Panc1 (cell line): Measurements from ENCODE around the gene DPM2. TPM values are rescaled to one million over a fixed set of nuclear protein-coding genes. Genes with fewer than 3 reads are reported as not detected.
A peak's percentile ranks its signal among the peaks of the same experiment; 100 is the strongest.

Experiments used
- ATAC-seq: fragments of 200-7000 bp; cut with Tn5 transposase; 2 replicates; pipeline ENCODE4 v1.9.1; 2020; ENCODE audit warnings: mild to moderate bottlenecking, moderate library complexity
- BruUV-seq: library from RNA; stranded (reverse); fragments of 400-500 nt; replicated peaks from 2 replicates; lab custom pipeline; 2021; lab: Mats Ljungman, UMichigan
- CTCF ChIA-PET: fragments of 300-600 bp; sonication (Branson Sonifier 250); formaldehyde crosslinking; loops from one replicate; lab custom pipeline; 2022; ENCODE audit warnings: antibody characterized with exemption; lab: Charles Lee
- POLR2A ChIA-PET: fragments of 300-600 bp; sonication (Branson Sonifier 250); formaldehyde crosslinking; loops from one replicate; lab custom pipeline; 2022; ENCODE audit warnings: antibody characterized with exemption; lab: Charles Lee
- DNase-seq: peaks from one replicate; pipeline ENCODE4 v3.0.0-alpha.2; 2010; ENCODE audit warnings: low read depth, low spot score
- H3K27ac ChIP-seq: 2 replicates; pipeline ENCODE4 v1.5.1; 2011; ENCODE audit warnings: mild to moderate bottlenecking, low read length, inconsistent platforms
- H3K27me3 ChIP-seq: fragments of 200-500 bp; sonication (Bioruptor generic); 2 replicates; pipeline ENCODE4 v1.6.0; 2014; ENCODE audit warnings: low read length, inconsistent platforms; ENCODE audit not compliant: control insufficient read depth, insufficient read depth
- H3K36me3 ChIP-seq: fragments of 200-500 bp; sonication (Bioruptor generic); 2 replicates; pipeline ENCODE4 v1.5.1; 2014; ENCODE audit warnings: inconsistent platforms, mild to moderate bottlenecking, low read length, moderate library complexity; ENCODE audit not compliant: control insufficient read depth, insufficient read depth
- H3K4me1 ChIP-seq: 2 replicates; pipeline ENCODE4 v1.5.1; 2011; ENCODE audit warnings: inconsistent platforms, mild to moderate bottlenecking, low read length, moderate library complexity; ENCODE audit not compliant: control insufficient read depth, insufficient read depth
- H3K4me3 ChIP-seq, 2 experiments: 2 replicates each; pipeline ENCODE4 v1.5.1; 2011 to 2012; ENCODE audit warnings: low read depth in 2 of 2, low read length in 2 of 2, mild to moderate bottlenecking in 2 of 2, inconsistent platforms in 1 of 2, moderate library complexity in 1 of 2
- H3K9me3 ChIP-seq: fragments of 200-500 bp; sonication (Bioruptor generic); 2 replicates; pipeline ENCODE4 v1.5.1; 2014; ENCODE audit warnings: low read depth, mild to moderate bottlenecking, inconsistent platforms, low read length, moderate library complexity; ENCODE audit not compliant: control insufficient read depth, insufficient read depth
- POLR2AphosphoS5 ChIP-seq: IDR thresholded peaks from 2 replicates; pipeline ENCODE4 v1.6.1; 2012; ENCODE audit warnings: mild to moderate bottlenecking, low read depth, low read length, moderate library complexity
- SIN3A ChIP-seq: IDR thresholded peaks from 2 replicates; pipeline ENCODE4 v1.6.1; 2012; ENCODE audit warnings: low read depth, mild to moderate bottlenecking, low read length, moderate library complexity, borderline replicate concordance; ENCODE audit not compliant: insufficient read depth
- TCF7L2 ChIP-seq: IDR thresholded peaks from 2 replicates; pipeline ENCODE4 v1.6.1; 2011; ENCODE audit warnings: mild to moderate bottlenecking, low read depth, low read length, inconsistent platforms
- in situ Hi-C: cut with HindIII; loops from 2 replicates; pipeline ENCODE4 v1.10.0; 2016; ENCODE audit warnings: low sequenced_read_pairs, low pct_unique_long_range_greater_than_20kb
- intact Hi-C: fragments of 100-400 bp; cut with micrococcal nuclease; formaldehyde crosslinking; loops from one replicate; pipeline ENCODE4 v1.10.0; 2022; ENCODE audit not compliant: unreplicated experiment
- total RNA-seq: library from RNA; stranded (reverse); gene quantifications from one replicate; pipeline ENCODE4 v1.2.1, GENCODE V29; 2021; ENCODE audit not compliant: unreplicated experiment
- TF ChIP-seq, protein P1 (sequence below), 2 experiments: IDR thresholded peaks; 2 replicates each; pipeline ENCODE4 v1.6.1; 2011 to 2012; ENCODE audit warnings: low read depth in 2 of 2, control low read depth in 1 of 2, low read length in 1 of 2, mild to moderate bottlenecking in 1 of 2, moderate library complexity in 1 of 2; ENCODE audit not compliant: insufficient read depth in 1 of 2
- TF ChIP-seq, protein P2 (sequence below): fragments of 450-650 bp; IDR thresholded peaks from 2 replicates; pipeline ENCODE4 v1.5.1; 2017; ENCODE audit warnings: mild to moderate bottlenecking

DPM2 gene
- total RNA-seq, 1 experiment from 2014 or later: 58.7 TPM

DNA sequence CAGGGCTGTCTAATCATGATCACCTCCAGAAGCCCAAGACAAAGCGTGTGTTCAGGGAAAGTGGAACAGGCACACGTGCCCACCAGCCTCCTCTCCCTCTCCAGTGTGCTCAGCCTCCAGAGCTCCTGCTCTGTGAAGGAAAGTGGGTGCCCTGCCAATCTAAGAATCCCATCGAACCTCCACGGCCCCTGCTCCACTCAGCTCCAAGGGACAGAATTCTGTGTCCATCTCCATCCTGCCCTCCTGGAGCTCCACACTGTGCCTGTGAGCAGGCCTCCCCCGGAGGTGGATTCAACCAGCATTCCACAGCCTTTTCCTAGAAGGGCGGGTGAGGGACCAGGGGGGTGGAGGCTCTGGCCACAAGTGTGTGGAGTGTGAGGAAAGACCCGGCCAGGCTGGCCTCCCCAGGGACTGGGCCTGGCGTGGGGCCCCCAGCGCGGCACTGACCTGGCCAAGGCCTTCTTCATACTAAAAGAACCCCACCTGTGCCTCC, 37.2 kb upstream of the DPM2 start:
- no peak for ATAC-seq
- intact Hi-C loops: loop anchor here (5.0 kb wide), 2 partner anchors 33 to 52 kb away; no protein-coding TSS in a partner anchor
- ChIA-PET CTCF (no interaction called here), POLR2A (interaction anchor here (0.6 kb wide), 1 partner anchor 11 kb away, joined by 3 read pairs; no protein-coding TSS in a partner anchor)
- Histone ChIP-seq H3K27ac (peak overlapping the region; percentile 94), H3K27me3 (no peaks in the 10 kb centered on the region), H3K36me3 (no peaks in the 10 kb centered on the region; the same call in none of the 2 replicates), H3K4me3 (peak overlapping the region; percentile 94 to 98), H3K4me1 (peaks cover 50% of the 10 kb centered on the region), H3K9me3 (no peaks in the 10 kb centered on the region)
- no TSS peak for BruUV-seq
- no peak for DNase-seq
- in situ Hi-C loops: no loop called here
- TF ChIP-seq TCF7L2 (no peak), SIN3A (no peak), POLR2AphosphoS5 (no peak)
- TF ChIP-seq, protein P1, sequence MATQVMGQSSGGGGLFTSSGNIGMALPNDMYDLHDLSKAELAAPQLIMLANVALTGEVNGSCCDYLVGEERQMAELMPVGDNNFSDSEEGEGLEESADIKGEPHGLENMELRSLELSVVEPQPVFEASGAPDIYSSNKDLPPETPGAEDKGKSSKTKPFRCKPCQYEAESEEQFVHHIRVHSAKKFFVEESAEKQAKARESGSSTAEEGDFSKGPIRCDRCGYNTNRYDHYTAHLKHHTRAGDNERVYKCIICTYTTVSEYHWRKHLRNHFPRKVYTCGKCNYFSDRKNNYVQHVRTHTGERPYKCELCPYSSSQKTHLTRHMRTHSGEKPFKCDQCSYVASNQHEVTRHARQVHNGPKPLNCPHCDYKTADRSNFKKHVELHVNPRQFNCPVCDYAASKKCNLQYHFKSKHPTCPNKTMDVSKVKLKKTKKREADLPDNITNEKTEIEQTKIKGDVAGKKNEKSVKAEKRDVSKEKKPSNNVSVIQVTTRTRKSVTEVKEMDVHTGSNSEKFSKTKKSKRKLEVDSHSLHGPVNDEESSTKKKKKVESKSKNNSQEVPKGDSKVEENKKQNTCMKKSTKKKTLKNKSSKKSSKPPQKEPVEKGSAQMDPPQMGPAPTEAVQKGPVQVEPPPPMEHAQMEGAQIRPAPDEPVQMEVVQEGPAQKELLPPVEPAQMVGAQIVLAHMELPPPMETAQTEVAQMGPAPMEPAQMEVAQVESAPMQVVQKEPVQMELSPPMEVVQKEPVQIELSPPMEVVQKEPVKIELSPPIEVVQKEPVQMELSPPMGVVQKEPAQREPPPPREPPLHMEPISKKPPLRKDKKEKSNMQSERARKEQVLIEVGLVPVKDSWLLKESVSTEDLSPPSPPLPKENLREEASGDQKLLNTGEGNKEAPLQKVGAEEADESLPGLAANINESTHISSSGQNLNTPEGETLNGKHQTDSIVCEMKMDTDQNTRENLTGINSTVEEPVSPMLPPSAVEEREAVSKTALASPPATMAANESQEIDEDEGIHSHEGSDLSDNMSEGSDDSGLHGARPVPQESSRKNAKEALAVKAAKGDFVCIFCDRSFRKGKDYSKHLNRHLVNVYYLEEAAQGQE (IDR thresholded peaks at IDR 0.05; ENCODE audit: insufficient read depth in 1 of 2, low read depth in 2 of 2, low read length in 1 of 2): no peak
- TF ChIP-seq, protein P2, sequence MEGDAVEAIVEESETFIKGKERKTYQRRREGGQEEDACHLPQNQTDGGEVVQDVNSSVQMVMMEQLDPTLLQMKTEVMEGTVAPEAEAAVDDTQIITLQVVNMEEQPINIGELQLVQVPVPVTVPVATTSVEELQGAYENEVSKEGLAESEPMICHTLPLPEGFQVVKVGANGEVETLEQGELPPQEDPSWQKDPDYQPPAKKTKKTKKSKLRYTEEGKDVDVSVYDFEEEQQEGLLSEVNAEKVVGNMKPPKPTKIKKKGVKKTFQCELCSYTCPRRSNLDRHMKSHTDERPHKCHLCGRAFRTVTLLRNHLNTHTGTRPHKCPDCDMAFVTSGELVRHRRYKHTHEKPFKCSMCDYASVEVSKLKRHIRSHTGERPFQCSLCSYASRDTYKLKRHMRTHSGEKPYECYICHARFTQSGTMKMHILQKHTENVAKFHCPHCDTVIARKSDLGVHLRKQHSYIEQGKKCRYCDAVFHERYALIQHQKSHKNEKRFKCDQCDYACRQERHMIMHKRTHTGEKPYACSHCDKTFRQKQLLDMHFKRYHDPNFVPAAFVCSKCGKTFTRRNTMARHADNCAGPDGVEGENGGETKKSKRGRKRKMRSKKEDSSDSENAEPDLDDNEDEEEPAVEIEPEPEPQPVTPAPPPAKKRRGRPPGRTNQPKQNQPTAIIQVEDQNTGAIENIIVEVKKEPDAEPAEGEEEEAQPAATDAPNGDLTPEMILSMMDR: no peak

DNA sequence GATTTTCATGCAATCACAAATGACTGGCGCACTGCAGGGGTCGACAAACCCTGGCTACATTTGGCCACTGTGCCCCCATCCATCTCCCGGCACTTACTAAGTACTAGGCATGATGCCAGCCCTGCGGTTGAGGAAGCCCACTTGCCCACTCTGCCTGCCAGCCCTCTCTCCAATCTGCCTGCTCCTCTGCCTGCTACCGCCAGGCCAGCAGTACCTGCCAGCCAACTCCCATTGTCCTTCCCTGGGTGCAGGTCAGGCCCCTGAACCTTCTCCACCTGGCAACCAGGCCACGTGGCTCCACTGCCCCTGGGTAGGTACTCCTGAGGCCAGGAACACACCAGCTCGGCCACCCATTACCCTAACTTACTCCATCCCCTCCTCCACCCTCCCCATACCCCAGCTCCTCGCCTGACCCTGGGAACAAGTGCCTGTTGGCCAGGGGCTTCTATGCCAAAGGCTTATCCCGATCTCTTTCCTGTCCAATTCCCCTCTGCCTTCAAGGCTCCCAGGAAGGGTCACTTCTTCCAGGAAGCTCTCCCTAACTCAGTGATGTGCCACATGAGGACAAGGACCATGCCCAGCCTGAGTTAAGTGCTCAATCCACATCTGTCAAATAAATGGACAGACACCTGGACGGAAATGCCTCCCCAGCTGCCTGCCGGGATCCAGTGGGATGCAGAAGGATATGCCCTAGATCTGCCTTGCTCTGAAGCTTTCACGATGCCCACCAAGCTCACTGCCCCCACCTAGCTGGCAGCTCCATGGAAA, 36.5 kb upstream of the DPM2 start:
- intact Hi-C loops (loop anchor here (5.0 kb wide), 1 partner anchor 53 kb away; no protein-coding TSS in a partner anchor), in situ Hi-C loops (no loop called here)
- no peak for ATAC-seq
- Histone ChIP-seq H3K27me3 (no peaks in the 10 kb centered on the region), H3K36me3 (no peaks in the 10 kb centered on the region; the same call in 1 of the 2 replicates), H3K4me1 (peaks cover 57% of the 10 kb centered on the region), H3K4me3 (peak overlapping the region; percentile 94 to 98), H3K27ac (peak overlapping the region; percentile 94), H3K9me3 (no peaks in the 10 kb centered on the region)
- ChIA-PET CTCF (no interaction called here), POLR2A (interaction anchor here (0.6 kb wide), 1 partner anchor 12 kb away, joined by 3 read pairs; no protein-coding TSS in a partner anchor)
- DNase-seq: no peak
- no TSS peak for BruUV-seq
- TF ChIP-seq, protein P1 (IDR thresholded peaks at IDR 0.05; ENCODE audit: insufficient read depth in 1 of 2, low read depth in 2 of 2, low read length in 1 of 2): no peak
- TF ChIP-seq POLR2AphosphoS5 (no peak), SIN3A (no peak), TCF7L2 (no peak)
- TF ChIP-seq, protein P2: no peak
